ENCODE measurements around the gene SFSWAP.
"Not testable (repeated sequence)": the region's sequence is repeated elsewhere in the genome, so short reads cannot be mapped to it uniquely, and the experiment has no call there.

The SFSWAP gene

DNA sequence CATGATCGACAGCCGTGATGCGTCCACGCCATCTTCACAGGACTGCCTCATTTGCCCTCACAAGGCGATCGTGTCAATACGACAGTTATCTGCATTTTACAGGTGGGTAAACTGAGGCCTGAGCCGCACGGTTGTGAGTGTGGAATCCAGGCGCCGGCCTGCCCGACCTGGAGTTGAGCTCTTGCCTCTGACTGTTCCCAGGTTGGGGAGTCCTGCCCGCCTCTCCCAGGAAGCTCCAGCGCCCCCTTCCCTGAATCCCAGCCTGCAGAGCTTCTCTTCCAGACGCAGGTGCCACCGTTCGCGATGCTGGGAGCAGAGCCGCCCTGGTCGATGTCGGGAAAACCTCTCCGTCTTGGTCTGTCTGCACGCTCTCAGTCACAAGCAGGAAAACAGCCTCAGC, 31.1 kb upstream of the SFSWAP start:
- DNase-seq (ENCODE audit: low spot score) = not testable (repeated sequence)

DNA sequence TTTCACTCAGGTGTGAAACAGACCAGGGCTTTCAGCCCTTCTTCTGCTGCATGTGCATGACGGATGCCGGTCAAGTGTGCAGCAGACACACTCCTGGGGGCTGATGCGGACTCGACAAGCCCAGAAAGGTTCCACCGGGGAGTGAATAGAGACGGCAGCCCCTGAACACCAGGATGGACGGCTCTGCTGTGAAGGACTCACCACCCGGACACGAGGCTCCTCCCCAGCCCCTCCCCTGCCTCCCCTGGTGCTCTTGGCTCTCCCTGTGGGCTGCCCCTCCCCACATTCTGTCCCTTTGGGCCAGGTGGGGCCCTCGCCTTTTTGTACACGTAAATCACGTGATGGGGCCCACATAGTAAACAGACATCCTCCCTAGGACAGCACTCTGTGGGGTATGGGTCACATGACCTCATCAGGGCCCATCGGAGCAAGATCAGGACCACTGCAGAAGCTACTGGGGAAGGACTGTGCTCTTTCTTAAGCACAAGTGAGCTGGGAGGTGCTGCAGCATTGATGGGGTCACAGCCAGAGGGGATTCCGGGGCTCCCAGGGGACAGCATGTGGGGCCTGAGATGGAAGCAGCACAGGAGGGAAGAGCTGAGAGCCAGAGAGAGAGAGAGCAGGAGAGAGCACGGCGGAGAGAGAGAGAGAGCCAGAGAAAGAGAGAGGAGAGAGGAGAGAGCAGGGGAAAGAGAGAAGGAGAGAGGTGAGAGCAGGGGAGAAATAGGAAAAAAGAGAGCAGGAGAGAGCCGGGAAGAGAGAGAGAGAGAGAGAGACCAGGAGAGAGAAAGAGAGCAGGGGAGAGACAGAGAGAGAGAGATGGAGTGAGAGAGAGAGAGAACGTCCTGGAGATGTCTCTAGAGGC, 30.3 kb upstream of the SFSWAP start:
- DNase-seq (ENCODE audit: low spot score) = not testable (repeated sequence)

DNA sequence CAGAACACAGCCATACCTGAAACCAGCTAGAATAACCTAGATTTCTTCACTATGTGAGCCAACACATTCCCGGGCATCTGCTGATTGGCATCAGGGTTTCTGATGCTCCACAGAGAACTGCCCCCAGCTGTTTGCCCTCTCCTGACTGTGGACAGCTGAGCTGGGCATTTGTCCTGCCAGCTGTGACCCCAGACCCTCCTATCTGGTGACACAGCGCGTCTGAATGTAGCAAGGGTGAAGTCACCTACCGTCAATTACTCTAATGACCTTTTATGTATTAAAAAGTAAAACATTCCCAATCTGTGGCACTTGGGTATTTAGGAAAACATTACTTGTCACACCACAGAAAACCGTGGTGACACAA, 29.7 kb upstream of the SFSWAP start:
- no peak for DNase-seq (ENCODE audit: low spot score)

DNA sequence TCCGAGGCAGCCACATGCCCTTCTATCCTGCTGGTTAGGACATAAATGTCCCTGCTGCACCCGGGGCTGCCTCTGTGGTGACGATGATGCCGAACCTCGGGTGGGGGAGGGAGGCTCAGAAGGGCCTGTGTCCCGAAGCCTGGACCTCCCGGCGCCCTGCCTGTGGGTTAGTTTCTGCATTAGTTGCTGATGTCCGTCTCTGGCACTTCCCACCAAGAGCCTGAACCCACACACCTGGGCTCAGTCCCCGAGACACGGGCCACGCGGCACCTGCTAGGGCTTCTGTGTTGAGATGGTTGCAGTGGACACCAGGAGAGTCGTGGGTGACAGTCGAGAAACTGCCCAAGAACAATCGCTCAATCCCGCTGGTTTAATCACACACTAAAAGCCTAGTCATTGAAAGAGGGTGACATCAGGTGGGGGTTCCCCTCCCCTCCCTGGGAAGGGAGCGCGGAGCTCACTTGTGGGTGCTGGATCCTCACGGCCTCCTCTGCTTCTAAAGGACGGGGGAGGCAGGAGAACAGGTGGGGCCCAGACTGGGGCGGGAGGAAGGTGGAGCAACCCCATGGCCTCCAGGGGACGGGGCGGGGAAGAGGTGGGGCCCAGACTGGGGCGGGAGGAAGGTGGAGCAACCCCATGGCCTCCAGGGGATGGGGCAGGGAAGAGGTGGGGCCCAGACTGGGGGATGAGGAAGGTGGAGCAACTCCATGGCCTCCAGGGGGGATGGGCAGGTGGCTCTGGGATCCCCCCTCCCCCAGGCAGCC, 29.0 kb upstream of the SFSWAP start:
- not testable (repeated sequence) for DNase-seq (ENCODE audit: low spot score)

DNA sequence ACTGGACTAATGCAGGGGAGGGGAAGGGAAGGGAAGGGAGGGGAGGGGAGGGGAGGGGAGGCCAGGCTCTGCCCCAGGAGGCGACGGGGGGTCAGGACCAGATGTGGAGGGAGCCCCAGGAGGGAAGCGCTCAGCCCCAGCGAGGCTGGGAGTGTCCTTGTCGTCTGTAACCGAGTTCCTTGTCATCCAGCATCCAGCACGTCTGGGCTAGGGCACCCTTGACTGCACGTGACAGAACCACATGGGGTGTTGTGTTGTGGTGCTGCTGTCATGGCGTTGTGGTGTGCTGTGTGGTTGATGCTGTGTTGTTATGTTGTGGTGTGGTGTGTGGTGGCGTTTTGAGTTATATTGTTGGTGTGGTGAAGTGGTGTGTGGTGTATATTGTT, 28.4 kb upstream of the SFSWAP start:
- DNase-seq (ENCODE audit: low spot score) = no peak

DNA sequence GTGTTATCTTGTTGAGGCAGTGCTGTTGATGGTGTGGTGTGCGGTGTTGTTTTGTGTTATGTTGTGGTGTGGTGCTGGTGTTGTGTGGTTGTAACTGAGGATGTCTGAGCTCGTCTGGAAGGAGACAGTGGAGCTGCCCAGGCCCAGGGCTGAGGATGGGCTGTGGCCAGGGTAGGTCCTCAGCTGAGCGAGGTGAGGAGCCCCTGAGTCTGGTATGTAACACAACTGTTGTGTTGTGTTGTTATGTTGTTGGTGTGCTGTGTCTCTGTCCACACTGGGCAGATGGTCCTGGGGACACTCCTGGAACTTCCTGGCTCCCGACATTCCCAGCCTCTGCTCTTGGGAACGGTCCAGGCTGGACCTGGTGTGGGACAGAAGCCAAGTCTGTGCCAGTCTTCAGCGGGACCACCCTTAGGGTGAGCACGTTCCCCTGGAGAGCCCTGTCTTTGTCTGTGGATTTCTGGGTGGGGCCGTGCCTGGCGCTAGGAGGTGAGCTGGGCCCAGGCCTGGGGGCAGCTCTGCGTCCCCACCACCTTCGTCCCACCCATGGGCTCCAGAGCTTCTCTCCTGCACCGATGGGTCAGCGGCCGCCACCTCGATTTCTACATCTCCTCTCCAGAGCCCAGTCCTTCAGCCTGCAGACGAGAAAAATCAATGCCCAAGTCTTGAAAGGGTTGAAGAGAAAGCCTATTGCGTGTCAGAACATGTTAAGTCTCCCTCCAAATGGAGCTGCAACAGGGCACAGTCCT, 27.4 kb upstream of the SFSWAP start:
- DNase-seq (ENCODE audit: low spot score) = no peak

DNA sequence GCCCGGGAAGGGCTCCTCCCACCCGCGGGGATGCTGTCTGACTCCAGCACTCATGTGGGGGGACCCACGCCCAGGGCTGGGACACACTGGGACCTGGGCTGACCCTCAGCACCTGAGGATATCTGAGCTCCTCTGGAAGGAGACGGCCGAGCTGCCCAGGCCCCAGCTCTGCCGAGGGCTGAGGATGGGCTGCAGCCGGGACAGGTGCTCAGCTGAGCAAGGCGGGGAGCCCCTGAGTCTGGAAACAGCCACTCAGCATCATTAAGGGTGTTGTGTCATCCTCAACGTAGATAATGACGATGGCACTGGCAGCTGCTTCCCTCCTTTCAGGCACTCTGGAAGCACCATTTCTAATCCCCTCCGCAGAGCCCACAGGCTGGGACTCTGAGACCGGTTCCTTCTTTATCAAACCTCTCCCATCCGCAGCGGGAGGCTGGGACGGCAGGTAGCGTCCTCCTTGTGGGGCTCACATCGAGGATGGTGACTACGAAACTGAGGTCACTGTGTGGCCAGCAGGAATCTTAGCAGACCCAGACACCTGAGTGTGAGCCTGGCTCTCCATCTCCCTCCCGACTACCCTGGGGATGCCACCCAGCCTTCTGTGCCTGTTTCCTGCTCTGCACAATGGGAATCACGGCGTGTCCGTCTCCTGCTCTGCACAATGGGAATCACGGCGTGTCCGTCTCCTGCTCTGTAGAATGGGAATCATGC, 26.7 kb upstream of the SFSWAP start:
- DNase-seq (ENCODE audit: low spot score) = no peak

DNA sequence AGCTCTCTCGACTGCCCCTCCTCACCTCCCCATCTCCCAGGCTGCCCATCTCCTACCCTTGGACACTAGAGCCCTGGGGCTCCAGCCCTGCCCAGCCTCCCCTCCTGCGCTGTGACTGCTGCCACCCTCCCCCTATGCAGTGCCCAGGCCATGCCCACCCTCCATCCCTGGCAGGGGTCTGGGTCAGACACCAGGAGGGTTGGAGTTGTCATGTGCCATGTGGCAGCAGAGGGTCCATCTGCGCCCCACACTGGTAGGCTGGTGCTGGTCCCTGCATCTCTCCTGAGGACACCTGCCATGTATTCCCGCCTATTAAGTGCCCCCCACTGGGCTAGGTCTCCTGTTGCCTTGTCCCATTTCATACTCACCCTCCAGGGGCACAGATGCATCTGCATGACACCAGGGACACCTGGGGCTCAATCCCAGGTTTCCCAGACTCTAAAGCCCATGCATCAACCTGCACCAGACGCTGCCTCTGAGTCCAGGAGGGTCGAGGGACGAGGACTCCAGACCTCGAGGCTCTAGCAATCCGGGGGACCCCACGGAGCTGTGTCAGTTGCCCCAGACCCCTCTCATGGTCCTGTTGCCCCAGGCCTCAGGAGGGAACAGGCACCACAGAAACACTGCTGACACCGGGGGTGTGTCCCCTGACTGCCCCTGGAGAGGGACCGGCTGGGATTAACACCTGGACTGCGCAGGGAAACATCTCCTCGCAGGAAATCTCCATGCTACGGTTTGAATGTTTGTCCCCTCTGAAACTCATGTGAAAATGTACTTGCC, 23.4 kb upstream of the SFSWAP start:
- no peak for DNase-seq (ENCODE audit: low spot score)

DNA sequence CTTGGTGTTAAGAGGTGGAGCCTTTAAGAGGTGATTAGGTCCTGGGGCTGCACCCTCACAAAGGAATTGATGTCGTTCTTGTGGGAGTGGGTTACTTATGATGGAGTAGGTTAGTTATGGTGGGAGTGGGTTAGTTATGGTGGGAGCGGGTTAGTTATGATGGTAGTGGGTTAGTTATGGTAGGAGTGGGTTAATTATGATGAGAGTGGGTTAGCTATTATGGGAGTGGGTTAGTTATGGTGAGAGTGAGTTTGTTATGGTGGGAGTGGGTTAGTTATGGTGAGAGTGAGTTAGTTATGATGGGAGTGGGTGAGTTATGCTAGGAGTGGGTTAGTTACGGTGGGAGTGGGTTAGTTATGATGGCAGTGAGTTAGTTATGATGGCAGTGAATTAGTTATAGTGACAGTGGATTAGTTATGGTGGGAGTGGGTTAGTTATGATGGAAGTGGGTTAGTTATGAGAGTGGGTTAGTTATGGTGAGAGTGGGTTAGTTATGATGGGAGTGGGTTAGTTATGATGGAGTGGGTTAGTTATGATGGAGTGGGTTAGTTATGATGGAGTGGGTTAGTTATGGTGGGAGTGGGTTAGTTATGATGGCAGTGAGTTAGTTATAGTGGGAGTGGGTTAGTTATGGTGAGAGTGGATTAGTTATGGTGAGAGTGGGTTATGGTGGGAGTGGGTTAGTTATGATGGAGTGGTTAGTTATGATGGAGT, 22.6 kb upstream of the SFSWAP start:
- DNase-seq (ENCODE audit: low spot score) = no peak

DNA sequence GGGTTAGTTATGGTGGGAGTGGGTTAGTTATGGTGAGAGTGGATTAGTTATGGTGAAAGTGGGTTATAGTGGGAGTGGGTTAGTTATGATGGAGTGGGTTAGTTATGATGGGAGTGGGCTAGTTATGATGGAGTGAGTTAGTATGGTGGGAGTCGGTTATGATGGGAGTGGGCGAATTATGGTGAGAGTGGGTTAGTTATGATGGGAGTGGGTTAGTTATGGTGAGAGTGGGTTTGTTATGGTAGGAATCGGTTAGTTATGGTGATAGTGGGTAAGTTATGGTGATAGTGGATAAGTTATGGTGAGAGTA, 22.1 kb upstream of the SFSWAP start:
- no peak for DNase-seq (ENCODE audit: low spot score)

DNA sequence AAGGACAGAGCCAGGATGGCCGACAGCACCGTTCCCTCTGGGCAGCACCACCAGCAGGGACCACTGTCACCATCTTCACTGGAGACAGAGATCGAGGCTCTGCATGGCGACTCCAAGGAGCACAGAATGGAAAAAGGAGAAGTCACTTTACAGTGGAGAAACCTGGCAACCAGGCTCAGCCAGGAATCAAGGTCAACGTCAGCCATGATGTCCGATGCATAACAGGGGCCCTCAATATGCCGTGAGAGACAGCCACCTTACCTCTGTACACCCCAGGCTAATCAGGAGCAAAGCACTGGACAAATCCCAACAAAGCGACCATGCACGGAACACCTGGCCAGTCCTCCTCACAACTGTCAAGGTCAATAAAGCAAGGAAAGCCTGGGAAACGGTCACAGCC, 20.6 kb upstream of the SFSWAP start:
- no peak for DNase-seq (ENCODE audit: low spot score)

DNA sequence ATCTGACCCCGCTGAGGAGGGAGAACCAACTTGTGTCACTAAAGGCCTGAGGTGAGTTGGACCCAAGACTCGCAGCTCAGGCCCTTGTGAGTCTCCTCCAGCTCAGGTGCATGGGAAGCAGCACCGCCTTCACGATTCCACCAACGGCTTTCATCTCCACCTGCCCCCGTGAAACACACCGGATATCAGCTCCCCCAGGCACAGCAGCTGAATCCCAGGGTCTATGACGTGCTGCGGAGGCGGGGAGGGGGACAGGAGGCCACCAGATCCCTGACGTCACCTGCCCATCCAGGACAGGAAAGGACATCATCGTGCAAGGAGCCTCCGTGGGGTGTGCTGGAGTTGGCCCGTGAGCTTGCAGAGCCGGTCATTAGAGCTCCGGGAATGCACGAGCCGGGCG, 18.5 kb upstream of the SFSWAP start:
- DNase-seq (ENCODE audit: low spot score) = no peak

DNA sequence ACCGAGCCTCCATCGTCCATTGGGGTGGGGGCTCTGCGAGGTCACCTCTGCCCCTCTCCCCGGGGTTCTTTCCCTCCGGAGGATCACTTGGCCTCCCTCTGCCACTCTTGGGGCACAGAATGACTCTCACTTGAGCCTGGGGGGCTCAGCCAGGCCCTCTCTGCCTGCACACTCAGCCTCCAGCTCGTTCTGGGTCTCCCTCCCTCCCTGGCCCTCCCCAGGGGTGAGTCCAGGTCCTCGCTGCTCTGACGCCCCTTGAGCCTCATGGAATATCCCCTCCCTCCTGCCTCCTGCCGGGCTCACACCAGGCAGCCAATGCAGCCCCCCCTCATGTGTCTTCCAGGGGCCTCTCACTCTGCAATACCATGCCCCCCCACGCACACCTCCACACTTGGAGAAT, 17.7 kb upstream of the SFSWAP start:
- no peak for DNase-seq (ENCODE audit: low spot score)

DNA sequence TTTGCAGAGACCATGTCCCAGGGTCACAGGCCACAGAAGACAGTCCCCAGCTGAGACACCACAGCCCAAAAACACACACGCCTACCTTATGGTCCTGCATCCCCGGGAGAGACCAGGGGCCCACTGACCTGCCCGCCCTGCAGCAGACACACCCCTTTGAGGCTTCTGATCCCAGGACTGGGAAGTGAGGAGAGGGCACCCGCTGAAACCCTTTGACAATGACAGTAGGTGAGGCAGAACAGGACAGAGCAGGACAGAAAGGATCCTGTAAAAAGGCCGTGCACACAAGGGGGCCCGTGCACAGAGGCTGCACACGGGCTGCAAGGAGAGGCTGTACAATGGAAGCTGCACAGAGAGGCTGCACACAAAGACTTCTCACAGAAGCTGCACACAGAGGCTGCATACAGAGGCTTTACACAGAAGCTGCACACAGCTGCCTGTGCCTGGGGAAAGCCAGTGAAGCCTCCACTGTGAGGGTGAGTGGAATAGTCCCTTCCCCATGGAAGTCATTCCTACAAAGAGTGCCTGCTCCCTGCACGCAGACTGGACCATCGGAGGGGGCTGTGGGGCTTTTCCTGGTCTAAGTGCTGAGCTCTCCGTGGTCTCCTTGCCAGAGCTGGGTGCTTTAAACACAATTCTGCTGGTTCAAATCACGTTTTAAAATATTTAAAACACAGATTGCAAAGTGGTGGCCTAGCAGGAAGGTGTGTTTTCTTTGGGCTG, 16.6 kb upstream of the SFSWAP start:
- DNase-seq (ENCODE audit: low spot score) = no peak

DNA sequence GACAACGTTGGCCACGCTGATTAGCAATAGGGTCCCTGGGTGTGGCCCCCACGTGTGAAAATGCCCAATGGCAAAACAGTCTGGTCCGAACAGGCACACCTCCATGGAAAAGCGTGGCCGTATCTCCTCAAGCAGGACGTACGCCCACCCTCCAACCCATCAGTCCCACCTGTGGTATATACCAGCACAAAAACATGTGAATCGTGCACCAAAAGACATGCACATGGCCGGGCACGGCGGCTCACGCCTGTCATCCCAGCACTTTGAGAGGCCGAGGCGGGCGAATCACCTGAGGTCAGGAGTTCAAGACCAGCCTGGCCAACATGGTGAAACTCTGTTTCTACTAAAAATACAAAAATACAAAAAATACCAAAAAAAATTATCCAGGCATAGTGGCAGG, 14.9 kb upstream of the SFSWAP start:
- DNase-seq (ENCODE audit: low spot score) = no peak

DNA sequence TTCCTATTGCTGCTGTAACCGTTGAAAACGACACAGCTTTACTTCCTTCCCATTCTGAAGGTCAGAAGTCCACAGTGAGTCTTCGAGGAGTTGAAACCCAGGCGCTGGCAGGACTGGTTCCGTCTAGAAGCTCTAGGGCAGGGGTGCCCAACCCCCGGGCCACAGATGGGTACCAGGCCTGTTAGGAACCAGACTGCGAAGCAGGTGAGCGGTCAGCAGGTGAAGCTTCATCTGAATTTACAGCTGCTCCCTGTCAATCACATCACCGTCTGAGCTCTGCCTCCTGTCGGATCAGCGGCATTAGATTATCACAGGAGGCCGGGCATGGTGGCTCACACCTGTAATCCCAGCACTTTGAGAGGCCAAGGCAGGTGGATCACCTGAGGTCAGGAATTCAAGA, 12.6 kb upstream of the SFSWAP start:
- no peak for DNase-seq (ENCODE audit: low spot score)

DNA sequence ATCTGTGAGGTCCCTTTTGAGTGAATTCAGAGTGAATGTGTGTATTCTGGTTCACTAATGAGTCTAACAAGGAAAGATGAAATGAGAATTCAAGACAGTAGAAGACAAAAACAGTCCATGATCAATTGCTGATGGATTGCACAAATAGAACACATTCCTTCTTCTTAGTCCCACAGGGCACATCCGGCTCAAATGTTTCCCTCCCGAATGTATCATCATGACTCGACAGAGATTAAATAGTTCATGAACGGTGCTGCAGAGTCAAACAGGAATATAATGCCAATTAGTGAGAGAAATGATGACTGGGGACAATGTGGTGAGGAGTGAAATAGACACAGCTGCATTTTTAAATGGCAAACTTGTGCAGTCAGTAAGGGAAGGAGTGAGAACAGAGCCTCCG, 11.5 kb upstream of the SFSWAP start:
- no peak for DNase-seq (ENCODE audit: low spot score)

DNA sequence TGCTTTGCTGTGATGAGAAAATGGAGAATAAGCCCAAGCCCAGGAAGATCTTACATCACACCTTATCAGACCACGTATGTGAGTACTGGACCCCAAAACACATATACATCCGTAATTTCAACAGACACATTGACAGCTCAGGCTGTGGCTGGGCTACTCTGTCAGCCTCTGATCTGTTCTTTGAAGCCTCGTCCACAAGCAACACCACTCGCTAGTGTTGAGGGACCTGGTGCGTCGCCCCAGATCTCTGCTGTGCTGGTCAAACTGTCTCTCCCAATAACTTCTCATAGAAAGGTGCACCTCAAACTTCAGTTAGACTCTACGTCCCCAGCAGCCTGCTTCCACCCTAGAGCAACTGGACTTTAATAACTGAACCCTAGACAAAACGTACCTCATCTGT, 10.6 kb upstream of the SFSWAP start:
- DNase-seq (ENCODE audit: low spot score) = no peak

DNA sequence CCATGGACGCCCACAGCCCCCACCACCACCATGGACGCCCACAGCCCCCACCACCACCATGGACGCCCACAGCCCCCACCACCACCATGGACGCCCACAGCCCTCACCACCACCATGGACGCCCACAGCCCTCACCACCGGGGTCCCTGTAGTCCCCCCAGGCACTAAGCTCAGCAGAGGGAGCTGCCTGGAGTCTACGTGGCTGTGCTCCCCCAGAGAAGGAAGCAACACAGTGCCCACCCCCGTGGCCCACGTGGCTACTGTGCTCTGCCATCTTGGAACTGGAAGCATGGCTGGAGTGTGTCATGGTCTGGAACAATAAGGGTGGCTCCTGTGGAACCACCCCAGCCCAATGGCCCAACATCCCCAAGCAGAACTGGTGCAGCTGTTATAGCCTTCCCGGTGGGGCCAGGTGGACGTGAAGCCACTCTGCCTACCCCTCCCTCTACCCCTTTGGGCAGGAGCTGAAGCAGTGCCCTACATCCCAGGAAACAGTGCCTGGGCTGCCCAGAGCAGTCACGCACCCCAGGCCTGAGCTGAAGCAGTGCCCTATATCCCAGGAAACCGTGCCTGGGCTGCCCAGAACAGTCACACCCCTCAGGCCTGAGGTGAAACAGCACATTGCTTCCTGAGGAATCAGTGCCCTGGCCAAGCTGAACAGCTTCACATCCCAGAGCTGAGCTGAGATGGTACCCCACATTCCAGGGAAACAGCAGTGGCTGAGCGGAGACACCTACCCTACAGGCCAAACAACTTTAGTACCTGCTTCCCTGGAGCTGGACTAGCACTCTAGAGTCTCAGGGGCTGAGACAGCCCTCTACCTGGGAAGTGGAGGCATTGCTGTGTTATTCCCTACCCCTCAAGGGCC, 9.0 kb upstream of the SFSWAP start:
- no peak for DNase-seq (ENCODE audit: low spot score)

DNA sequence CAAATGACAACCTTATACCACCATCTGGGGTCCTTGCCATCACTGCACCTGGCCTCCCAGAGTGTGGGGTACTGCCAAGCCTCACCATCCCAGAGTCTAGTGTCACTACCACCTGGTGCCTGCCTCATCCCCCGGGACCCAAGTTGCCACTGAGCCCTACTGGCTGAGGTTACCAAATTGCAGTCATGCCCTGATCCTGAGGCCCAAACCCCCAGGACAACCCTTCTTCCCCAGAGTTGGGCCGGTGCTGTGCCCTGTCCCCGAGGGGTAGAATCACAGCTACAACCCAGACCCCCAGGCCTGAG, 8.4 kb upstream of the SFSWAP start:
- no peak for DNase-seq (ENCODE audit: low spot score)

All from HuH-7.5 (cell line).